ENCODE data around the gene PIP5K1B. TPM values are rescaled to one million over a fixed set of nuclear protein-coding genes. Genes with fewer than 3 reads are reported as not detected.
"Not testable (repeated sequence)": the region's sequence is repeated elsewhere in the genome, so short reads cannot be mapped to it uniquely, and the experiment has no call there.

The PIP5K1B gene
- total and polyA plus RNA-seq, 4 donors: 0.09 to 30.9 (median 0.29) TPM

GRCh38 chr9:68698943-68699509 lies 6.0 kb upstream of the PIP5K1B start:
- Histone ChIP-seq H3K9me3 (ENCODE audit: control insufficient read depth in 4 of 4, low read length in 3 of 4) (no peaks in the 10 kb centered on the region), H3K27me3 (ENCODE audit: control insufficient read depth in 4 of 4, insufficient read depth in 4 of 4, low read length in 3 of 4) (peaks cover 0 to 11% (median 5%) of the 10 kb centered on the region in 4 donors), H3K36me3 (ENCODE audit: control insufficient read depth in 4 of 4, insufficient read depth in 3 of 4, low read depth in 1 of 4, low read length in 3 of 4) (no peaks in the 10 kb centered on the region), H3K27ac (ENCODE audit: low read depth in 1 of 2, low read length in 2 of 2) (no peak overlapping the region), H3K4me3 (ENCODE audit: low read depth in 1 of 3, low read length in 3 of 3) (no peak overlapping the region), H3K9ac (ENCODE audit: low read depth in 1 of 2, low read length in 2 of 2) (no peak overlapping the region), H3K4me1 (ENCODE audit: control insufficient read depth in 4 of 4, insufficient read depth in 4 of 4, low read length in 3 of 4) (no peaks in the 10 kb centered on the region)
- no peak for DNase-seq (ENCODE audit: low spot score)
- whole genome bisulfite sequencing: 76% methylated on average over 6 of the region's 6 CpGs
- TF ChIP-seq, protein P1, sequence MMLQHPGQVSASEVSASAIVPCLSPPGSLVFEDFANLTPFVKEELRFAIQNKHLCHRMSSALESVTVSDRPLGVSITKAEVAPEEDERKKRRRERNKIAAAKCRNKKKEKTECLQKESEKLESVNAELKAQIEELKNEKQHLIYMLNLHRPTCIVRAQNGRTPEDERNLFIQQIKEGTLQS (IDR thresholded peaks at IDR 0.05): no peak
- TF ChIP-seq, protein P2, sequence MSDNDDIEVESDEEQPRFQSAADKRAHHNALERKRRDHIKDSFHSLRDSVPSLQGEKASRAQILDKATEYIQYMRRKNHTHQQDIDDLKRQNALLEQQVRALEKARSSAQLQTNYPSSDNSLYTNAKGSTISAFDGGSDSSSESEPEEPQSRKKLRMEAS (IDR thresholded peaks at IDR 0.05): no peak
- TF ChIP-seq, protein P3, sequence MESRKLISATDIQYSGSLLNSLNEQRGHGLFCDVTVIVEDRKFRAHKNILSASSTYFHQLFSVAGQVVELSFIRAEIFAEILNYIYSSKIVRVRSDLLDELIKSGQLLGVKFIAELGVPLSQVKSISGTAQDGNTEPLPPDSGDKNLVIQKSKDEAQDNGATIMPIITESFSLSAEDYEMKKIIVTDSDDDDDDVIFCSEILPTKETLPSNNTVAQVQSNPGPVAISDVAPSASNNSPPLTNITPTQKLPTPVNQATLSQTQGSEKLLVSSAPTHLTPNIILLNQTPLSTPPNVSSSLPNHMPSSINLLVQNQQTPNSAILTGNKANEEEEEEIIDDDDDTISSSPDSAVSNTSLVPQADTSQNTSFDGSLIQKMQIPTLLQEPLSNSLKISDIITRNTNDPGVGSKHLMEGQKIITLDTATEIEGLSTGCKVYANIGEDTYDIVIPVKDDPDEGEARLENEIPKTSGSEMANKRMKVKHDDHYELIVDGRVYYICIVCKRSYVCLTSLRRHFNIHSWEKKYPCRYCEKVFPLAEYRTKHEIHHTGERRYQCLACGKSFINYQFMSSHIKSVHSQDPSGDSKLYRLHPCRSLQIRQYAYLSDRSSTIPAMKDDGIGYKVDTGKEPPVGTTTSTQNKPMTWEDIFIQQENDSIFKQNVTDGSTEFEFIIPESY (IDR thresholded peaks at IDR 0.05): no peak

GRCh38 chr9:68699625-68700024 lies 5.4 kb upstream of the PIP5K1B start:
- not testable (repeated sequence) for H3K9ac ChIP-seq (ENCODE audit: low read depth in 1 of 2, low read length in 2 of 2); H3K9me3 ChIP-seq (ENCODE audit: control insufficient read depth in 4 of 4, low read length in 3 of 4); H3K27ac ChIP-seq (ENCODE audit: low read depth in 1 of 2, low read length in 2 of 2); H3K4me3 ChIP-seq (ENCODE audit: low read depth in 1 of 3, low read length in 3 of 3); H3K4me1 ChIP-seq (ENCODE audit: control insufficient read depth in 4 of 4, insufficient read depth in 4 of 4, low read length in 3 of 4); DNase-seq (ENCODE audit: low spot score); H3K36me3 ChIP-seq (ENCODE audit: control insufficient read depth in 4 of 4, insufficient read depth in 3 of 4, low read depth in 1 of 4, low read length in 3 of 4)
- peaks cover 0 to 16% (median 5%) of the 10 kb centered on the region in 4 donors for H3K27me3 ChIP-seq (ENCODE audit: control insufficient read depth in 4 of 4, insufficient read depth in 4 of 4, low read length in 3 of 4)
- 77% methylated on average over 2 of the region's 2 CpGs for WGBS

- Histone ChIP-seq H3K27ac (ENCODE audit: low read depth in 1 of 2, low read length in 2 of 2) (no peak overlapping the region), H3K4me1 (ENCODE audit: control insufficient read depth in 4 of 4, insufficient read depth in 4 of 4, low read length in 3 of 4) (peaks cover 4 to 20% (median 13%) of the 10 kb centered on the region in 4 donors), H3K4me3 (ENCODE audit: low read depth in 1 of 3, low read length in 3 of 3) (no peak overlapping the region), H3K9me3 (ENCODE audit: control insufficient read depth in 4 of 4, low read length in 3 of 4) (no peaks in the 10 kb centered on the region), H3K9ac (ENCODE audit: low read depth in 1 of 2, low read length in 2 of 2) (no peak overlapping the region), H3K27me3 (ENCODE audit: control insufficient read depth in 4 of 4, insufficient read depth in 4 of 4, low read length in 3 of 4) (peaks cover 0 to 30% (median 10%) of the 10 kb centered on the region in 4 donors), H3K36me3 (ENCODE audit: control insufficient read depth in 4 of 4, insufficient read depth in 3 of 4, low read depth in 1 of 4, low read length in 3 of 4) (no peaks in the 10 kb centered on the region)
- TF ChIP-seq YY1 (IDR thresholded peaks at IDR 0.05) (no peak), SP1 (IDR thresholded peaks at IDR 0.05) (no peak), JUND (IDR thresholded peaks at IDR 0.05) (no peak), EGR1 (IDR thresholded peaks at IDR 0.05; ENCODE audit: low read depth in 2 of 2) (no peak), TAF1 (conservative IDR thresholded peaks at IDR 0.05) (no peak), NR2F2 (IDR thresholded peaks at IDR 0.05) (no peak), GABPA (IDR thresholded peaks at IDR 0.05 in 1 of 2, conservative IDR thresholded peaks at IDR 0.05 in 1 of 2) (no peak), FOXA2 (IDR thresholded peaks at IDR 0.05) (no peak)
- TF ChIP-seq, protein P3 (IDR thresholded peaks at IDR 0.05): no peak
- TF ChIP-seq, protein P1 (IDR thresholded peaks at IDR 0.05): no peak
- TF ChIP-seq, protein P4, sequence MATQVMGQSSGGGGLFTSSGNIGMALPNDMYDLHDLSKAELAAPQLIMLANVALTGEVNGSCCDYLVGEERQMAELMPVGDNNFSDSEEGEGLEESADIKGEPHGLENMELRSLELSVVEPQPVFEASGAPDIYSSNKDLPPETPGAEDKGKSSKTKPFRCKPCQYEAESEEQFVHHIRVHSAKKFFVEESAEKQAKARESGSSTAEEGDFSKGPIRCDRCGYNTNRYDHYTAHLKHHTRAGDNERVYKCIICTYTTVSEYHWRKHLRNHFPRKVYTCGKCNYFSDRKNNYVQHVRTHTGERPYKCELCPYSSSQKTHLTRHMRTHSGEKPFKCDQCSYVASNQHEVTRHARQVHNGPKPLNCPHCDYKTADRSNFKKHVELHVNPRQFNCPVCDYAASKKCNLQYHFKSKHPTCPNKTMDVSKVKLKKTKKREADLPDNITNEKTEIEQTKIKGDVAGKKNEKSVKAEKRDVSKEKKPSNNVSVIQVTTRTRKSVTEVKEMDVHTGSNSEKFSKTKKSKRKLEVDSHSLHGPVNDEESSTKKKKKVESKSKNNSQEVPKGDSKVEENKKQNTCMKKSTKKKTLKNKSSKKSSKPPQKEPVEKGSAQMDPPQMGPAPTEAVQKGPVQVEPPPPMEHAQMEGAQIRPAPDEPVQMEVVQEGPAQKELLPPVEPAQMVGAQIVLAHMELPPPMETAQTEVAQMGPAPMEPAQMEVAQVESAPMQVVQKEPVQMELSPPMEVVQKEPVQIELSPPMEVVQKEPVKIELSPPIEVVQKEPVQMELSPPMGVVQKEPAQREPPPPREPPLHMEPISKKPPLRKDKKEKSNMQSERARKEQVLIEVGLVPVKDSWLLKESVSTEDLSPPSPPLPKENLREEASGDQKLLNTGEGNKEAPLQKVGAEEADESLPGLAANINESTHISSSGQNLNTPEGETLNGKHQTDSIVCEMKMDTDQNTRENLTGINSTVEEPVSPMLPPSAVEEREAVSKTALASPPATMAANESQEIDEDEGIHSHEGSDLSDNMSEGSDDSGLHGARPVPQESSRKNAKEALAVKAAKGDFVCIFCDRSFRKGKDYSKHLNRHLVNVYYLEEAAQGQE (IDR thresholded peaks at IDR 0.05): no peak
- TF ChIP-seq, protein P5, sequence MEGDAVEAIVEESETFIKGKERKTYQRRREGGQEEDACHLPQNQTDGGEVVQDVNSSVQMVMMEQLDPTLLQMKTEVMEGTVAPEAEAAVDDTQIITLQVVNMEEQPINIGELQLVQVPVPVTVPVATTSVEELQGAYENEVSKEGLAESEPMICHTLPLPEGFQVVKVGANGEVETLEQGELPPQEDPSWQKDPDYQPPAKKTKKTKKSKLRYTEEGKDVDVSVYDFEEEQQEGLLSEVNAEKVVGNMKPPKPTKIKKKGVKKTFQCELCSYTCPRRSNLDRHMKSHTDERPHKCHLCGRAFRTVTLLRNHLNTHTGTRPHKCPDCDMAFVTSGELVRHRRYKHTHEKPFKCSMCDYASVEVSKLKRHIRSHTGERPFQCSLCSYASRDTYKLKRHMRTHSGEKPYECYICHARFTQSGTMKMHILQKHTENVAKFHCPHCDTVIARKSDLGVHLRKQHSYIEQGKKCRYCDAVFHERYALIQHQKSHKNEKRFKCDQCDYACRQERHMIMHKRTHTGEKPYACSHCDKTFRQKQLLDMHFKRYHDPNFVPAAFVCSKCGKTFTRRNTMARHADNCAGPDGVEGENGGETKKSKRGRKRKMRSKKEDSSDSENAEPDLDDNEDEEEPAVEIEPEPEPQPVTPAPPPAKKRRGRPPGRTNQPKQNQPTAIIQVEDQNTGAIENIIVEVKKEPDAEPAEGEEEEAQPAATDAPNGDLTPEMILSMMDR (IDR thresholded peaks at IDR 0.05; ENCODE audit: low read depth, low read length, missing input control): no peak
- WGBS: 79% methylated on average over 3 of the region's 3 CpGs
- DNase-seq (ENCODE audit: low spot score): no peak
Observed at GRCh38 chr9:68702493-68702892, 2.5 kb upstream of the PIP5K1B start.
